GM12865 (cell line): ENCODE data around the gene CTNS.
"Not testable (repeated sequence)": the region's sequence is repeated elsewhere in the genome, so short reads cannot be mapped to it uniquely, and the experiment has no call there.

Experiments used
- DNase-seq: peaks from one replicate; pipeline ENCODE4 v3.0.0; 2010; ENCODE audit warnings: low read depth
- H3K4me3 ChIP-seq: 2 replicates; pipeline ENCODE4 v1.5.1; 2011; ENCODE audit warnings: mild to moderate bottlenecking, low read depth, low read length, control low read depth
- TF ChIP-seq, protein P1 (sequence below): IDR thresholded peaks from 2 replicates; pipeline ENCODE4 v1.5.1; 2011; ENCODE audit warnings: low read length, control low read depth, low read depth, inconsistent platforms; ENCODE audit not compliant: insufficient read depth; ENCODE audit errors: missing control alignments

CTNS gene

GRCh38 chr17:3695723-3696411 is 59.3 kb downstream of the CTNS start, which contains the start of gene P2RX5:
Gene P2RX5, minus strand, starts transcription at chr17:3696155. Its CDS starts 150 bp downstream, at chr17:3696005.
- TF ChIP-seq, protein P1, sequence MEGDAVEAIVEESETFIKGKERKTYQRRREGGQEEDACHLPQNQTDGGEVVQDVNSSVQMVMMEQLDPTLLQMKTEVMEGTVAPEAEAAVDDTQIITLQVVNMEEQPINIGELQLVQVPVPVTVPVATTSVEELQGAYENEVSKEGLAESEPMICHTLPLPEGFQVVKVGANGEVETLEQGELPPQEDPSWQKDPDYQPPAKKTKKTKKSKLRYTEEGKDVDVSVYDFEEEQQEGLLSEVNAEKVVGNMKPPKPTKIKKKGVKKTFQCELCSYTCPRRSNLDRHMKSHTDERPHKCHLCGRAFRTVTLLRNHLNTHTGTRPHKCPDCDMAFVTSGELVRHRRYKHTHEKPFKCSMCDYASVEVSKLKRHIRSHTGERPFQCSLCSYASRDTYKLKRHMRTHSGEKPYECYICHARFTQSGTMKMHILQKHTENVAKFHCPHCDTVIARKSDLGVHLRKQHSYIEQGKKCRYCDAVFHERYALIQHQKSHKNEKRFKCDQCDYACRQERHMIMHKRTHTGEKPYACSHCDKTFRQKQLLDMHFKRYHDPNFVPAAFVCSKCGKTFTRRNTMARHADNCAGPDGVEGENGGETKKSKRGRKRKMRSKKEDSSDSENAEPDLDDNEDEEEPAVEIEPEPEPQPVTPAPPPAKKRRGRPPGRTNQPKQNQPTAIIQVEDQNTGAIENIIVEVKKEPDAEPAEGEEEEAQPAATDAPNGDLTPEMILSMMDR, result no peak
- peak; percentile 86 for DNase-seq
- H3K4me3 ChIP-seq, result peak within 1 kb of the TSS; percentile 81

DNA sequence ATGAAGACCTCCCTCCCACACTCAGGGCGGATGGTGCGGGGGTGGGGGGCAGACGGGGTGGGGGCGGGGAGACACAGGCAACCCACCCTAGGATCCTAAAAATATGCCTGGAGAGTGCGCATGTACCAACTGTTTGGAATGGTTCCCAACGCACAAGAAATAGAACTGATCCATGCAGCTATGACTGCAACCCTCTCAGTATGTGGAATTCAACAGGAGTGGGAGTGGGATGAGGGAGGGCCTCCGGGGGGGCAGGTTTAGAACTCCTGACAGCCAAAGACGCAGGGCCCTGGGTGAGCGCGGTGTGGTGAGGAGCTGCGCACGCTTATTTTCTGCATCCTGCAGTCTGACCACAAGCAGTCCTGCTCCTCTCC is 60.5 kb downstream of the CTNS start:
- DNase-seq, result no peak
- TF ChIP-seq, protein P1, result no peak
- H3K4me3 ChIP-seq, result no peak overlapping the region

- TF ChIP-seq, protein P1, result no peak
- no peak for DNase-seq
- no peak overlapping the region for H3K4me3 ChIP-seq
These were observed 61.6 kb downstream of the CTNS start for GRCh38 chr17:3698139-3698538.

DNA sequence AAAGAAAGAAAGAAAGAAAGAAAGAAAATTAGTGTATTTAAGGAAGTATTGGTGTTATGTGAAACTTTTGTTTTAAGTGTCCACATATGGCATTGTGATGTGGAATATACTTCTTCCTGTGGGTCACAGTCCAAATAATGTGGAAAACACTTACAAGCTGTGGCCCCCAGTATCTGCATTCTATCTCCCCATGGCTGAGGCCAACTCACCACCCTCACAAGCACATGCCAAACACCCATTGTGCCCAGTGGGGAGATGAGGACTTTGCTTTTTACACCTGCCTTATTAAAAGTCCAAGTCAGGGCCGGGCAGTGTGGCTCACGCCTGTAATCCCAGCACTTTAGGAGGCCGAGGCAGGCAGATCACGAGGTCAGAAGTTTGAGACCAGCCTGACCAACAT is 63.4 kb downstream of the CTNS start:
- TF ChIP-seq, protein P1, result no peak
- DNase-seq, result no peak
- no peak overlapping the region for H3K4me3 ChIP-seq

DNA sequence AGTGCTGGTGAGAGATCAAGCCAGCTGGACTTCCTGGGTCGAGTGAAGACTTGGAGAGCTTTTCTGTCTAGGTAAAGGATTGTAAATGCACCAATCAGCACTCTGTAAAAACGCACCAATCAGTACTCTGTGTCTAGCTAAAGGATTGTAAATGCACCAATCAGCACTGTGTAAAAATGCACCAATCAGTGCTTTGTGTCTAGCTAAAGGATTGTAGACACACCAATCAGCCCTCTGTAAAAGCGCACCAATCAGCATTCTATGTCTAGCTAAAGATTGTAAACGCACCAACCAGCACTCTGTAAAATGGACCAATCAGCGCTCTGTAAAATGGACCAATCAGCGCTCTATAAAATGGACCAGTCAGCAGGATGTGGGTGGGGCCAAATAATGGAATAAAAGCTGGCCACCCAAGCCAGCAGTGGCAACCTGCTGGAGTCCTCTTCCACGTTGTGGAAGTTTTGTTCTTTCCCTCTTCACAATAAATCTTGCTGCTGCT is 65.5 kb downstream of the CTNS start:
- not testable (repeated sequence) for DNase-seq, H3K4me3 ChIP-seq

GRCh38 chr17:3704931-3705717 is 68.6 kb downstream of the CTNS start:
- DNase-seq, result no peak
- H3K4me3 ChIP-seq, result no peak overlapping the region
- TF ChIP-seq, protein P1, result no peak

DNA sequence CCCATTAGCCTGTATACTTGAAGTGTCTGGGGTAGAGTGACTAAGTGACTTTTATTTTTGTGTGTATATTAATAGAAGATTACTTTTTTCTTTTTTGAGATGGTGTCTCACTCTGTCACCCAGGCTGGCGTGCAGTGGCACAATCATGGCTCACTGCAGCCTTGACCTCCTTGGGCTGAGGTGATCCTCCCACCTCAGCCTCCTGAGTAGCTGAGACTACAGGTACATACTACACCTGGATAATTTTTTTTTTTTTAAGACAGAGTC is 69.1 kb downstream of the CTNS start:
- not testable (repeated sequence) for H3K4me3 ChIP-seq, DNase-seq

- no peak for DNase-seq
- TF ChIP-seq, protein P1, result no peak
- H3K4me3 ChIP-seq, result no peak overlapping the region
These were observed 71.8 kb downstream of the CTNS start for GRCh38 chr17:3708366-3708765.
